ENCODE results near the gene RAB3D. TPM values are rescaled to one million over a fixed set of nuclear protein-coding genes. Genes with fewer than 3 reads are reported as not detected.

RAB3D gene
- total RNA-seq, 1 experiment from 2014 or later, result 28.9 TPM

GRCh38 chr19:11346104-11346940, 6.9 kb upstream of the RAB3D start, which contains the start of the genes CCDC159 and TMEM205 (continued):
- TF ChIP-seq POLR2A (IDR thresholded peaks at IDR 0.05; ENCODE audit: borderline replicate concordance, extremely low read depth, insufficient read depth, insufficient read length) (peak; percentile 43), ELF1 (IDR thresholded peaks at IDR 0.05; ENCODE audit: borderline replicate concordance, low read depth) (no peak; the same call in 1 of the 2 replicates), ZFX (IDR thresholded peaks at IDR 0.05) (no peak), SP1 (IDR thresholded peaks at IDR 0.05; ENCODE audit: low read depth) (peak; percentile 93), YY1 (IDR thresholded peaks at IDR 0.05; ENCODE audit: extremely low read depth, insufficient replicate concordance, low read depth, low read length) (peak; percentile 82), POLR2AphosphoS5 (IDR thresholded peaks at IDR 0.05; ENCODE audit: low read depth, low read length) (peak; percentile 93)

- Histone ChIP-seq H4K20me1 (ENCODE audit: insufficient read depth) (no peaks in the 10 kb centered on the region), H3K9me2 (ENCODE audit: insufficient read depth) (no peaks in the 10 kb centered on the region), H3K79me2 (ENCODE audit: insufficient read depth, low read length) (0 out of 2 replicates have a peak, but pooled peaks cover 9% of the 10 kb centered on the region), H3K9ac (ENCODE audit: low read length) (peak overlapping the region; percentile 90), H3K4me3 (replicated peaks in 1 of 2; ENCODE audit: low read depth in 1 of 2, low read length in 2 of 2) (peak overlapping the region; percentile 86 to 88), H3K4me2 (ENCODE audit: low read length) (peak overlapping the region; percentile 94), H3K4me1 (ENCODE audit: control insufficient read depth in 1 of 2, insufficient read depth in 2 of 2, low read length in 2 of 2) (peaks cover 25 to 51% of the 10 kb centered on the region in 2 experiments), H3K27me3 (ENCODE audit: insufficient read depth, low read length) (no peaks in the 10 kb centered on the region), H3K9me3 (ENCODE audit: control insufficient read depth in 1 of 2, insufficient read depth in 1 of 2, low read depth in 1 of 2, low read length in 2 of 2) (peaks cover 3 to 15% of the 10 kb centered on the region in 2 experiments; a peak in 2 of 4 replicates), H3K36me3 (ENCODE audit: control insufficient read depth in 1 of 2, insufficient read depth in 2 of 2, low read length in 2 of 2) (peaks cover 0 to 8% of the 10 kb centered on the region in 2 experiments; a peak in 2 of 4 replicates), H2AFZ (ENCODE audit: low read depth, low read length, poor library complexity, severe bottlenecking) (no peak overlapping the region), H3K27ac (ENCODE audit: low read depth, low read length) (peak overlapping the region; percentile 64)
- TF ChIP-seq POLR2AphosphoS5 (IDR thresholded peaks at IDR 0.05; ENCODE audit: low read depth, low read length), result no peak
- no peak for TF ChIP-seq EZH2phosphoT487 (IDR thresholded peaks at IDR 0.05; ENCODE audit: borderline replicate concordance)
- TF ChIP-seq ZFX (IDR thresholded peaks at IDR 0.05), result peak; percentile 36; the same call in 1 of the 2 replicates
- POLR2A ChIA-PET, result interaction anchor here (1.2 to 3.0 kb wide), 3 partner anchors 23 to 74 kb away, joined by 4 to 16 read pairs (median 5); partner anchors contain the start of genes RGL3 and SWSAP1
- ATAC-seq, result no peak
- DNase-seq (ENCODE audit: low read depth, low spot score), result no peak
- intact Hi-C loops (cut with micrococcal nuclease), result no loop called here
- no TSS peak for BruUV-seq (replicated peaks)
- CTCF ChIA-PET, result interaction anchor here (2.4 kb wide), 1 partner anchor 38 kb away, joined by 8 read pairs; the partner anchor contains the start of gene EPOR
- RAD21 ChIA-PET (ENCODE audit: low non-redundant PET in 1 of 2, low total read pairs in 2 of 2, uncharacterized antibody in 2 of 2, unreplicated experiment in 2 of 2), result interaction anchor here in 1 of 2 experiments (1.0 kb wide), 1 partner anchor 36 kb away, joined by 4 read pairs; no protein-coding TSS in a partner anchor
Measured at GRCh38 chr19:11345122-11345803, 5.8 kb upstream of the RAB3D start.

All from HCT116 (cell line).